ENCODE measurements around the gene TNFAIP8L2.
A peak's percentile ranks its signal among the peaks of the same experiment; 100 is the strongest.
"Not testable (repeated sequence)": the region's sequence is repeated elsewhere in the genome, so short reads cannot be mapped to it uniquely, and the experiment has no call there.

The TNFAIP8L2 gene

GRCh38 chr1:151146412-151147131 is 9.9 kb upstream of the TNFAIP8L2 start, which contains the start of gene SEMA6C:
TSS of gene SEMA6C (minus strand) at chr1:151146631. CDS start at chr1:151142621, 4,010 bp downstream.
- peak; percentile 86 for DNase-seq

- no peak for DNase-seq
Measured at GRCh38 chr1:151147132-151147503, 9.3 kb upstream of the TNFAIP8L2 start.

- DNase-seq, result no peak
Measured at GRCh38 chr1:151147665-151148064, 8.8 kb upstream of the TNFAIP8L2 start.

GRCh38 chr1:151157067-151157531 is 650 bp downstream of the TNFAIP8L2 start:
- DNase-seq, result peak; percentile 49

GRCh38 chr1:151158326-151158725 is 1.9 kb downstream of the TNFAIP8L2 start:
- DNase-seq, result peak; percentile 53

- DNase-seq, result peak; percentile 32
Measured at GRCh38 chr1:151158751-151159251, 2.4 kb downstream of the TNFAIP8L2 start.

- no peak for DNase-seq
Measured at GRCh38 chr1:151159373-151159772, 2.9 kb downstream of the TNFAIP8L2 start.

GRCh38 chr1:151164732-151165280 is 8.4 kb downstream of the TNFAIP8L2 start:
- no peak for DNase-seq

GRCh38 chr1:151165281-151165737 is 8.9 kb downstream of the TNFAIP8L2 start:
- no peak for DNase-seq

- peak; percentile 90 for DNase-seq
Measured at GRCh38 chr1:151165738-151166504, 9.5 kb downstream of the TNFAIP8L2 start, which contains the start of the genes LYSMD1 and SCNM1. TSS of gene LYSMD1 (minus strand) at chr1:151165902. CDS start at chr1:151165258, 644 bp downstream. TSS of gene SCNM1 (plus strand) at chr1:151166144. CDS start at chr1:151166153, 9 bp downstream.

- no peak for DNase-seq
Measured at GRCh38 chr1:151166505-151166956, 10.1 kb downstream of the TNFAIP8L2 start.

- DNase-seq, result no peak
Measured at GRCh38 chr1:151167116-151167515, 10.7 kb downstream of the TNFAIP8L2 start.

GRCh38 chr1:151171190-151171589 is 14.7 kb downstream of the TNFAIP8L2 start:
- no peak for DNase-seq

- no peak for DNase-seq
Measured at GRCh38 chr1:151175041-151175741, 18.7 kb downstream of the TNFAIP8L2 start.

GRCh38 chr1:151175863-151176262 is 19.4 kb downstream of the TNFAIP8L2 start, which contains the start of gene TMOD4:
TSS of gene TMOD4 (minus strand) at chr1:151175981. CDS start at chr1:151174875, 1,106 bp downstream.
- DNase-seq, result no peak

GRCh38 chr1:151176514-151177045 is 20.1 kb downstream of the TNFAIP8L2 start:
- DNase-seq, result no peak

- DNase-seq, result no peak
Measured at GRCh38 chr1:151184211-151184610, 27.8 kb downstream of the TNFAIP8L2 start.

- DNase-seq, result no peak
Measured at GRCh38 chr1:151187205-151187604, 30.8 kb downstream of the TNFAIP8L2 start.

- not testable (repeated sequence) for DNase-seq
Measured at GRCh38 chr1:151188667-151189066, 32.2 kb downstream of the TNFAIP8L2 start.

- DNase-seq, result peak; percentile 80
Measured at GRCh38 chr1:151189637-151190445, 33.4 kb downstream of the TNFAIP8L2 start, which contains the start of gene VPS72. TSS of gene VPS72 (minus strand) at chr1:151190197. CDS start at chr1:151190121, 76 bp downstream.

- DNase-seq, result no peak
Measured at GRCh38 chr1:151192047-151192446, 35.6 kb downstream of the TNFAIP8L2 start.

All from activated T-cell treated with anti-CD3 and anti-CD28 coated beads, Interleukin-2, amount 50 U/mL, for 1 hour (primary cell).